ENCODE results near the gene PCDHA9. TPM values are rescaled to one million over a fixed set of nuclear protein-coding genes. Genes with fewer than 3 reads are reported as not detected.
A peak's percentile ranks its signal among the peaks of the same experiment; 100 is the strongest.
"Not testable (repeated sequence)": the region's sequence is repeated elsewhere in the genome, so short reads cannot be mapped to it uniquely, and the experiment has no call there.

Gene PCDHA9
- total RNA-seq, 1 donor from 2014 or later: 0.32 TPM

- no peaks in the 10 kb centered on the region for H3K4me1 ChIP-seq
- no peak overlapping the region for H3K4me3 ChIP-seq
- no peak for TF ChIP-seq CTCF (IDR thresholded peaks at IDR 0.05)
- intact Hi-C loops (cut with DNase I): no loop called here
- peaks cover 5% of the 10 kb centered on the region for H3K27me3 ChIP-seq (ENCODE audit: low read depth)
- H3K36me3 ChIP-seq: no peaks in the 10 kb centered on the region
- DNase-seq: no peak
- H3K27ac ChIP-seq: no peak overlapping the region
- no peak for ATAC-seq
- H3K9me3 ChIP-seq: peaks cover 20% of the 10 kb centered on the region
Measured at GRCh38 chr5:140870221-140871201, 22.3 kb downstream of the PCDHA9 start.

- H3K27ac ChIP-seq: peak within 1 kb of the TSS; percentile 57
- ATAC-seq: peak; percentile 79 to 89
Measured at GRCh38 chr5:140875085-140876065, 27.2 kb downstream of the PCDHA9 start, which contains the start of gene PCDHA12. Gene PCDHA12, plus strand, starts transcription at chr5:140875308. Its CDS starts 165 bp downstream, at chr5:140875473.

GRCh38 chr5:140876541-140877261 lies 28.5 kb downstream of the PCDHA9 start:
- H3K36me3 ChIP-seq; H3K27me3 ChIP-seq (ENCODE audit: low read depth); H3K27ac ChIP-seq; H3K4me1 ChIP-seq; DNase-seq; ATAC-seq; H3K4me3 ChIP-seq; H3K9me3 ChIP-seq; intact Hi-C loops (cut with DNase I): not testable (repeated sequence)

More at GRCh38 chr5:140875085-140876065, 27.2 kb downstream of the PCDHA9 start, which contains the start of gene PCDHA12:
- H3K9me3 ChIP-seq: peaks cover 12% of the 10 kb centered on the region
- peak within 1 kb of the TSS; percentile 22 for H3K4me3 ChIP-seq
- H3K36me3 ChIP-seq: no peaks in the 10 kb centered on the region
- H3K4me1 ChIP-seq: no peaks in the 10 kb centered on the region
- DNase-seq: no peak
- TF ChIP-seq CTCF (IDR thresholded peaks at IDR 0.05): peak; percentile 19
- intact Hi-C loops (cut with DNase I): no loop called here
- H3K27me3 ChIP-seq (ENCODE audit: low read depth): peaks cover 7% of the 10 kb centered on the region

- no peaks in the 10 kb centered on the region for H3K36me3 ChIP-seq
- no peak for DNase-seq
- peak in 1 of 2 donors; percentile 29 for ATAC-seq
- no peak overlapping the region for H3K27ac ChIP-seq
- TF ChIP-seq CTCF (IDR thresholded peaks at IDR 0.05): no peak
- peaks cover 4% of the 10 kb centered on the region for H3K9me3 ChIP-seq
- intact Hi-C loops (cut with DNase I): no loop called here
- no peaks in the 10 kb centered on the region for H3K4me1 ChIP-seq
- H3K27me3 ChIP-seq (ENCODE audit: low read depth): peaks cover 7% of the 10 kb centered on the region
- no peak overlapping the region for H3K4me3 ChIP-seq
Measured at GRCh38 chr5:140877262-140877581, 29.0 kb downstream of the PCDHA9 start.

- peak; percentile 31 for TF ChIP-seq CTCF (IDR thresholded peaks at IDR 0.05)
- peak; percentile 45 to 89 for ATAC-seq
- peak; percentile 41 for DNase-seq
Measured at GRCh38 chr5:140881889-140882590, 33.9 kb downstream of the PCDHA9 start, which contains the start of gene PCDHA13. Gene PCDHA13, plus strand, starts transcription at chr5:140882124. Its CDS starts 145 bp downstream, at chr5:140882269.

More at GRCh38 chr5:140881889-140882590, 33.9 kb downstream of the PCDHA9 start, which contains the start of gene PCDHA13:
- no peaks in the 10 kb centered on the region for H3K4me1 ChIP-seq
- no peak within 1 kb of the TSS for H3K27ac ChIP-seq
- H3K27me3 ChIP-seq (ENCODE audit: low read depth): peaks cover 5% of the 10 kb centered on the region
- peak within 1 kb of the TSS; percentile 37 for H3K4me3 ChIP-seq
- intact Hi-C loops (cut with DNase I): loop anchor here (10.0 kb wide), 1 partner anchor 163 kb away; no protein-coding TSS in a partner anchor
- H3K36me3 ChIP-seq: no peaks in the 10 kb centered on the region
- H3K9me3 ChIP-seq: peaks cover 4% of the 10 kb centered on the region

Measured in lower lobe of right lung (tissue), 2 donors.